ENCODE data around the gene CORO1A.

- TF ChIP-seq EZH2 (IDR thresholded peaks at IDR 0.05) (no peak), POLR2AphosphoS5 (IDR thresholded peaks at IDR 0.05; ENCODE audit: borderline replicate concordance, low read depth, low read length) (no peak)
These were observed 40.6 kb upstream of the CORO1A start for GRCh38 chr16:30142672-30143346.

Measured in SK-N-MC (cell line).